H9 (cell line): ENCODE results near the gene DEPDC5. TPM values are rescaled to one million over a fixed set of nuclear protein-coding genes. Genes with fewer than 3 reads are reported as not detected.

Experiments
- DNase-seq: peaks from one replicate; pipeline ENCODE4 v3.0.0-alpha.2; 2017
- H2AFZ ChIP-seq: one replicate; pipeline ENCODE4 v1.6.1; 2013; ENCODE audit warnings: mild to moderate bottlenecking, low read length, control low read depth, moderate library complexity
- H2AK5ac ChIP-seq: 2 replicates; pipeline ENCODE4 v1.6.1; 2013; ENCODE audit warnings: low read length, control low read depth, mixed read lengths; ENCODE audit not compliant: insufficient read length
- H2BK120ac ChIP-seq: one replicate; pipeline ENCODE4 v1.6.1; 2013; ENCODE audit warnings: low read depth, mild to moderate bottlenecking, low read length, control low read depth, inconsistent platforms; ENCODE audit not compliant: poor library complexity, severe bottlenecking
- H2BK12ac ChIP-seq: 2 replicates; pipeline ENCODE4 v1.6.1; 2013; ENCODE audit warnings: low read length, control low read depth, mixed read lengths, low read depth; ENCODE audit not compliant: insufficient read length
- H2BK15ac ChIP-seq: 2 replicates; pipeline ENCODE4 v1.6.1; 2013; ENCODE audit warnings: low read depth, low read length, control low read depth
- H2BK20ac ChIP-seq: one replicate; pipeline ENCODE4 v1.6.1; 2013; ENCODE audit warnings: low read depth, mild to moderate bottlenecking, low read length, control low read depth, inconsistent platforms; ENCODE audit not compliant: poor library complexity, severe bottlenecking
- H2BK5ac ChIP-seq: 2 replicates; pipeline ENCODE4 v1.6.1; 2013; ENCODE audit warnings: low read length, control low read depth, mixed read lengths; ENCODE audit not compliant: insufficient read length
- H3K14ac ChIP-seq: 2 replicates; pipeline ENCODE4 v1.6.1; 2013; ENCODE audit warnings: low read length, control low read depth; ENCODE audit not compliant: insufficient read depth
- H3K18ac ChIP-seq: 2 replicates; pipeline ENCODE4 v1.6.1; 2013; ENCODE audit warnings: low read depth, mild to moderate bottlenecking, mixed read lengths, low read length, control low read depth; ENCODE audit not compliant: insufficient read length
- H3K23ac ChIP-seq: 2 replicates; pipeline ENCODE4 v1.6.1; 2013; ENCODE audit warnings: low read length, control low read depth, mixed read lengths, low read depth; ENCODE audit not compliant: insufficient read length
- H3K23me2 ChIP-seq: 2 replicates; pipeline ENCODE4 v1.6.1; 2013; ENCODE audit warnings: low read depth, mild to moderate bottlenecking, mixed read lengths, low read length, control low read depth; ENCODE audit not compliant: insufficient read length, poor library complexity, severe bottlenecking
- H3K27ac ChIP-seq: 2 replicates; pipeline ENCODE4 v1.5.1; 2013; ENCODE audit warnings: low read length, control low read depth, mixed read lengths, low read depth; ENCODE audit not compliant: insufficient read length
- H3K27me3 ChIP-seq: 2 replicates; pipeline ENCODE4 v1.6.1; 2013; ENCODE audit warnings: low read length, control low read depth, inconsistent platforms; ENCODE audit not compliant: insufficient read depth
- H3K4ac ChIP-seq: 2 replicates; pipeline ENCODE4 v1.6.1; 2013; ENCODE audit warnings: low read depth, mild to moderate bottlenecking, control low read depth, inconsistent platforms, low read length, moderate library complexity
- H3K4me1 ChIP-seq: 2 replicates; pipeline ENCODE4 v1.6.1; 2013; ENCODE audit warnings: low read length, control low read depth, inconsistent platforms; ENCODE audit not compliant: insufficient read depth
- H3K4me2 ChIP-seq: 2 replicates; pipeline ENCODE4 v1.6.1; 2013; ENCODE audit warnings: low read length, control low read depth, mixed read lengths; ENCODE audit not compliant: insufficient read length, insufficient read depth
- H3K56ac ChIP-seq: 2 replicates; pipeline ENCODE4 v1.6.1; 2013; ENCODE audit warnings: low read depth, mild to moderate bottlenecking, mixed read lengths, low read length, control low read depth; ENCODE audit not compliant: insufficient read length
- H3K79me1 ChIP-seq: 2 replicates; pipeline ENCODE4 v1.6.1; 2013; ENCODE audit warnings: low read depth, mild to moderate bottlenecking, moderate library complexity, low read length, control low read depth, inconsistent platforms; ENCODE audit not compliant: insufficient read depth, poor library complexity, severe bottlenecking
- H3K79me2 ChIP-seq: 2 replicates; pipeline ENCODE4 v1.6.1; 2013; ENCODE audit warnings: low read length, control low read depth, inconsistent platforms; ENCODE audit not compliant: insufficient read depth
- H3K9ac ChIP-seq: 2 replicates; pipeline ENCODE4 v1.6.1; 2013; ENCODE audit warnings: low read length, control low read depth, mixed read lengths; ENCODE audit not compliant: insufficient read length; ENCODE audit errors: extremely low read depth
- H3K9me3 ChIP-seq: one replicate; pipeline ENCODE4 v1.6.1; 2013; ENCODE audit warnings: low read depth, low read length, inconsistent platforms; ENCODE audit not compliant: control insufficient read depth
- H3T11ph ChIP-seq: one replicate; pipeline ENCODE4 v1.6.1; 2013; ENCODE audit warnings: mild to moderate bottlenecking, low read length, control low read depth, inconsistent platforms
- H4K20me1 ChIP-seq: one replicate; pipeline ENCODE4 v1.6.1; 2013; ENCODE audit not compliant: control insufficient read depth, insufficient read length, insufficient read depth
- H4K5ac ChIP-seq: 2 replicates; pipeline ENCODE4 v1.6.1; 2013; ENCODE audit warnings: low read depth, mild to moderate bottlenecking, mixed read lengths, low read length, control low read depth; ENCODE audit not compliant: insufficient read length
- H4K8ac ChIP-seq: replicated peaks from 2 replicates; pipeline ENCODE4 v1.6.1; 2013; ENCODE audit warnings: low read length, control low read depth, mixed read lengths, low read depth; ENCODE audit not compliant: insufficient read length
- H4K91ac ChIP-seq: 2 replicates; pipeline ENCODE4 v1.6.1; 2013; ENCODE audit warnings: low read depth, mild to moderate bottlenecking, moderate library complexity, mixed read lengths, low read length, control low read depth; ENCODE audit not compliant: insufficient read length
- H3K27ac Mint-ChIP-seq, 3 experiments: 2 replicates in 2 of 3; 3 replicates in 1 of 3; pipeline ENCODE4 v1.8.0; 2020 to 2021; ENCODE audit warnings: mixed read lengths in 3 of 3, mild to moderate bottlenecking in 1 of 3, moderate library complexity in 1 of 3
- H3K27me3 Mint-ChIP-seq: 2 replicates; pipeline ENCODE4 v1.8.0; 2021; ENCODE audit warnings: low read depth, mild to moderate bottlenecking, moderate library complexity, mixed read lengths
- H3K36me3 Mint-ChIP-seq, 3 experiments: 2 replicates in 2 of 3; 3 replicates in 1 of 3; pipeline ENCODE4 v1.8.0; 2020 to 2021; ENCODE audit warnings: low read depth in 3 of 3, mixed read lengths in 3 of 3; ENCODE audit not compliant: insufficient read depth in 1 of 3
- H3K4me1 Mint-ChIP-seq, 2 experiments: 2 replicates each; pipeline ENCODE4 v1.8.0; 2020; ENCODE audit warnings: mixed read lengths in 2 of 2
- H3K4me3 Mint-ChIP-seq, 2 experiments: 2 replicates in 1 of 2; 3 replicates in 1 of 2; pipeline ENCODE4 v1.8.0; 2020 to 2021; ENCODE audit warnings: mild to moderate bottlenecking in 2 of 2, mixed read lengths in 2 of 2, moderate library complexity in 1 of 2
- H3K9me3 Mint-ChIP-seq, 2 experiments: 2 replicates in 1 of 2; 3 replicates in 1 of 2; pipeline ENCODE4 v1.8.0; 2020; ENCODE audit warnings: mild to moderate bottlenecking in 2 of 2, mixed read lengths in 2 of 2, moderate library complexity in 1 of 2
- CTCF ChIP-seq: fragments of 200-600 bp; sonication (generic); conservative IDR thresholded peaks from 3 replicates; pipeline ENCODE4 v1.8.0; 2021; ENCODE audit warnings: antibody characterized with exemption, mild to moderate bottlenecking
- WGBS: extraction: QIAGEN DNeasy Blood & Tissue Kit; methylation state at CpG from one replicate; pipeline ENCODE4 v1.1.7; 2013; ENCODE audit warnings: missing lambda C conversion rate, low lambda C conversion rate, mixed read lengths; ENCODE audit not compliant: insufficient read length; ENCODE audit errors: extremely low coverage; 5-methylcytosine and 5-hydroxymethylcytosine counted together
- total RNA-seq: library from RNA; stranded (reverse); gene quantifications from 2 replicates; pipeline ENCODE4 v1.2.1, GENCODE V29; 2021

DEPDC5 gene
- total RNA-seq, 1 experiment from 2014 or later: 29.2 TPM

DNA sequence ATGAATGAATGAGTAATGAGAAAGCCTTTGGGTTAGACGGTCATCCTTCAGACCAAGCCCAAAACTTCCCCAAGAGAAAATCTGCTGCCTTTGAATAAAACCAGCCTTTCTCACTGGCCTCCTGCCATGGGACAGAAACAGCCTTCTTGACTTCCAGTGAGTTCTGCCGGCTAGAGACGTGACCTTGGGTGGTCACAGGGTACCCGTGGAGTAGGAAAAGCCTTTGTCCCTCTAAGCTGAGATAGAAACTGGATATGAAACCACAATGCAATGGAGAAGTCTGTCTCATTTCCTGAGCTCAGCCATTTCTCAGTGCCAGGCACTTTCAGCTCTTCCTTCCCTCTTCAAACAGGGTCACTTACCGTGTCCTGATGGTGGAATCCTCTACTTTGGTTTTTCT lies 169.3 kb downstream of the DEPDC5 start:
- H3K14ac ChIP-seq: no peak overlapping the region
- no peak overlapping the region for H4K5ac ChIP-seq
- no peak overlapping the region for H4K8ac ChIP-seq
- no peak overlapping the region for H3K18ac ChIP-seq
- H2BK12ac ChIP-seq: no peak overlapping the region
- no peak overlapping the region for H3T11ph ChIP-seq
- no peak overlapping the region for H3K27ac ChIP-seq
- no peak overlapping the region for H3K56ac ChIP-seq
- no peak overlapping the region for H2AFZ ChIP-seq
- Mint-ChIP-seq H3K4me3 (no peak overlapping the region), H3K36me3 (no peaks in the 10 kb centered on the region; a peak in 1 of 7 replicates), H3K27me3 (peaks cover 7% of the 10 kb centered on the region), H3K4me1 (peaks cover 2 to 11% of the 10 kb centered on the region in 2 experiments; a peak in 3 of 4 replicates), H3K27ac (no peak overlapping the region), H3K9me3 (no peaks in the 10 kb centered on the region)
- TF ChIP-seq CTCF: no peak
- H2BK5ac ChIP-seq: no peak overlapping the region
- no peaks in the 10 kb centered on the region for H3K27me3 ChIP-seq
- no peak overlapping the region for H2AK5ac ChIP-seq
- no peak overlapping the region for H2BK15ac ChIP-seq
- H2BK120ac ChIP-seq: no peak overlapping the region
- H2BK20ac ChIP-seq: no peak overlapping the region
- H3K4ac ChIP-seq: no peak overlapping the region
- no peak overlapping the region for H4K91ac ChIP-seq
- no peaks in the 10 kb centered on the region for H3K79me1 ChIP-seq
- H3K23ac ChIP-seq: no peak overlapping the region
- H3K4me2 ChIP-seq: no peak overlapping the region
- H3K9ac ChIP-seq: no peak overlapping the region
- H4K20me1 ChIP-seq: no peaks in the 10 kb centered on the region
- no peaks in the 10 kb centered on the region for H3K9me3 ChIP-seq
- H3K4me1 ChIP-seq: no peaks in the 10 kb centered on the region
- DNase-seq: no peak
- WGBS: no CpG with 5 or more reads among the region's 5 CpGs
- no peaks in the 10 kb centered on the region for H3K79me2 ChIP-seq
- no peaks in the 10 kb centered on the region for H3K23me2 ChIP-seq
